Neuronal stem cell (in vitro differentiated cells): Measurements from ENCODE around the gene CD58.

ENCODE experiments used
- DNase-seq: peaks from one replicate; pipeline ENCODE4 v3.0.0-alpha.2; 2013; ENCODE audit warnings: low spot score
- H2AFZ ChIP-seq: one replicate; pipeline ENCODE4 v1.6.1; 2013; ENCODE audit warnings: mild to moderate bottlenecking, low read length, inconsistent platforms
- H2AK5ac ChIP-seq: 2 replicates; pipeline ENCODE4 v1.6.1; 2013; ENCODE audit warnings: low read depth, mild to moderate bottlenecking, inconsistent platforms, low read length, moderate library complexity, mixed read lengths
- H2BK120ac ChIP-seq: 2 replicates; pipeline ENCODE4 v1.6.1; 2013; ENCODE audit warnings: low read depth, mild to moderate bottlenecking, inconsistent platforms, low read length, moderate library complexity, mixed read lengths
- H2BK12ac ChIP-seq: one replicate; pipeline ENCODE4 v1.6.1; 2013; ENCODE audit warnings: low read length, inconsistent platforms
- H2BK15ac ChIP-seq: 2 replicates; pipeline ENCODE4 v1.6.1; 2013; ENCODE audit warnings: mild to moderate bottlenecking, low read length, inconsistent platforms, mixed read lengths
- H2BK5ac ChIP-seq: one replicate; pipeline ENCODE4 v1.6.1; 2013; ENCODE audit warnings: inconsistent platforms, mild to moderate bottlenecking, low read length, moderate library complexity
- H3K14ac ChIP-seq: one replicate; pipeline ENCODE4 v1.6.1; 2013; ENCODE audit warnings: low read length, inconsistent platforms
- H3K18ac ChIP-seq: 2 replicates; pipeline ENCODE4 v1.6.1; 2013; ENCODE audit warnings: low read length, inconsistent platforms
- H3K23ac ChIP-seq: 2 replicates; pipeline ENCODE4 v1.6.1; 2013; ENCODE audit warnings: low read depth, mild to moderate bottlenecking, mixed read lengths, low read length, inconsistent platforms; ENCODE audit not compliant: poor library complexity
- H3K27ac ChIP-seq: replicated peaks from 3 replicates; pipeline ENCODE4 v1.5.1; 2013; ENCODE audit warnings: low read length, inconsistent platforms
- H3K27me3 ChIP-seq, 3 experiments: 2 replicates each; pipeline ENCODE4 v1.6.1; 2013; ENCODE audit warnings: low read length in 3 of 3, mild to moderate bottlenecking in 2 of 3, inconsistent platforms in 1 of 3, low read depth in 1 of 3, mixed read lengths in 1 of 3, moderate library complexity in 1 of 3; ENCODE audit not compliant: control insufficient read depth in 3 of 3, insufficient read depth in 3 of 3
- H3K36me3 ChIP-seq, 2 donors: replicated peaks in 1 of 2; 2 replicates each; pipeline ENCODE4 v1.6.1; 2013; ENCODE audit warnings: low read length in 2 of 2; ENCODE audit not compliant: control insufficient read depth in 2 of 2, insufficient read depth in 2 of 2
- H3K4ac ChIP-seq: 2 replicates; pipeline ENCODE4 v1.6.1; 2013; ENCODE audit warnings: inconsistent platforms, mild to moderate bottlenecking, low read length, moderate library complexity
- H3K4me1 ChIP-seq, 2 donors: 1 replicate in 1 of 2; 2 replicates in 1 of 2; pipeline ENCODE4 v1.6.1; 2013; ENCODE audit warnings: low read length in 2 of 2, low read depth in 1 of 2; ENCODE audit not compliant: control insufficient read depth in 2 of 2, insufficient read depth in 1 of 2
- H3K4me2 ChIP-seq: one replicate; pipeline ENCODE4 v1.6.1; 2013; ENCODE audit warnings: mild to moderate bottlenecking, low read length, inconsistent platforms; ENCODE audit not compliant: insufficient read depth, poor library complexity, severe bottlenecking
- H3K4me3 ChIP-seq, 2 donors: 2 replicates each; pipeline ENCODE4 v1.5.1; 2013; ENCODE audit warnings: low read length in 2 of 2, mild to moderate bottlenecking in 2 of 2, inconsistent platforms in 1 of 2, moderate library complexity in 1 of 2
- H3K79me1 ChIP-seq: one replicate; pipeline ENCODE4 v1.6.1; 2013; ENCODE audit warnings: low read depth, mild to moderate bottlenecking, inconsistent platforms, low read length, moderate library complexity
- H3K9ac ChIP-seq: one replicate; pipeline ENCODE4 v1.6.1; 2013; ENCODE audit warnings: mild to moderate bottlenecking, low read depth, low read length, inconsistent platforms; ENCODE audit not compliant: poor library complexity
- H3K9me3 ChIP-seq, 2 donors: replicated peaks in 1 of 2; 2 replicates each; pipeline versions ENCODE3 to v1.6.1; 2013; ENCODE audit warnings: low read length in 2 of 2, mild to moderate bottlenecking in 2 of 2, inconsistent platforms in 1 of 2, low read depth in 1 of 2, mixed read lengths in 1 of 2, moderate library complexity in 1 of 2; ENCODE audit not compliant: control insufficient read depth in 2 of 2, insufficient read depth in 1 of 2
- H4K8ac ChIP-seq: one replicate; pipeline ENCODE4 v1.6.1; 2013; ENCODE audit warnings: low read depth, mild to moderate bottlenecking, inconsistent platforms, low read length, moderate library complexity
- H4K91ac ChIP-seq: one replicate; pipeline ENCODE4 v1.6.1; 2013; ENCODE audit warnings: low read length, low read depth, mild to moderate bottlenecking, inconsistent platforms; ENCODE audit not compliant: poor library complexity
- WGBS, 2 donors: extraction: QIAGEN DNeasy Blood & Tissue Kit; methylation state at CpG; one replicate each; pipeline ENCODE4 v1.1.7; 2013; ENCODE audit warnings: missing lambda C conversion rate in 2 of 2, mixed read lengths in 1 of 2; ENCODE audit not compliant: insufficient read length in 2 of 2, insufficient replicate concordance in 1 of 2; ENCODE audit errors: extremely low coverage in 2 of 2; 5-methylcytosine and 5-hydroxymethylcytosine counted together

The CD58 gene

DNA sequence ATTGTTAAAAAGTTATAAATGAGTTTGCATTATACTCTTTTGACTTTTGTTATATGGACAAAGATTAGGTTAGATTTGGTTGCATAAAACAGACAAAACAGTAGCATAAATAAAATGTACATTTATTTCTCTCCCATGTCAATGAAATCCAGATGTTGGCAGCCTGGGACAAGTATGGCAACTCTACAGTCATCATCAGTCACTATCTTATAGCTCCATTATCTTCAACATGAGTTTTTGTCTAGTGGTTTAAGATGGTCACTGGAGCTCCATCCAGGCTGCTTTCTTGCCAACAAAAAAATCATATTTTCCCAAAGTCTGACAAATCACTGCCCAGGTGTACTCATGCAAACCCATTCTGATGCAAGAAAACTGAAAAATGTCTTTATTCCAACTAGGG, 83.8 kb downstream of the CD58 start:
- no peak for DNase-seq
- Histone ChIP-seq H3K27ac (no peak overlapping the region), H3K23ac (no peak overlapping the region), H3K79me1 (no peaks in the 10 kb centered on the region), H3K4ac (no peak overlapping the region), H3K9me3 (no peaks in the 10 kb centered on the region), H2AFZ (no peak overlapping the region), H3K4me1 (peaks cover 2 to 11% of the 10 kb centered on the region in 2 donors), H3K27me3 (peaks cover 0 to 15% (median 0%) of the 10 kb centered on the region in 3 experiments), H3K4me3 (no peak overlapping the region), H3K36me3 (no peaks in the 10 kb centered on the region), H2AK5ac (no peak overlapping the region), H3K14ac (no peak overlapping the region), H3K18ac (no peak overlapping the region), H4K91ac (no peak overlapping the region), H2BK15ac (no peak overlapping the region), H2BK5ac (no peak overlapping the region), H3K9ac (no peak overlapping the region), H3K4me2 (no peak overlapping the region), H2BK120ac (no peak overlapping the region), H2BK12ac (no peak overlapping the region), H4K8ac (no peak overlapping the region)

DNA sequence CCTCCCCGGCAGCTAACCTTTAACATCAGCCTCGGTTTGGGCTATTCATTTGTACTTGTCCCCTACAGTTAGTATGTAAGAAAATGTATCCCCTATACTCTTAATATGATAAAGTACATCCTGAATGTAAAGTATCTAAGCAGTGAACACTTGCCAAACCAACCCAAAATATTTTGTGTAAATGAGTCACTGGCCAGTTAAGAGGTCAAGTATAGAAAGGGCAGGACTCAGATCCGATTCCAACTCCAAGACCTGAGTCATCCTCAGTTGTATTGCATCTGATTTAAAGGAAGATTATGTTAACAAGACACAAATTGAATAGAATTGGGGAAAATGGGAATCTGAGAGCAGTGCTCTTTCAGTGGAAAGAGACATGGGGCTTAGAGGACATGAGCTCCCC, 84.4 kb downstream of the CD58 start:
- DNase-seq: no peak

DNA sequence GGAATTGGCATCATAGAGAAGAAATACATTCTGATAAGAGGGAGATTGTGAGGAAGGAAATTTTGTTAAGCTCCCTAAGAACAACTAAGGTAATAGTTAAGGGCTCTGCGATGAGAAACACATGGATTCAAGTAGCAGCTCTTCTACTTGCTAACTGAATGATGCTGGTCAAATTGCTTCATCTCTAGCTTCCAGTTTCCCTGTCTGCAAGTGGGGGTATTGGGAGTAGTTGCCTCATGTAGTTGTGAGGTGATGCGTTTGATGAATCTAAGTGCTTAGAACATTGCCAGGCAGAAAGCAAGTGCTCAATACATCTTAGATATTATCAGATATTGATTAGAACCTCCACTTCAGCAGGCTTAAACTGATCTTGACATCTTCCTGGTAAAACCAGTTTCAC, 84.8 kb downstream of the CD58 start:
- Histone ChIP-seq H2BK120ac (no peak overlapping the region), H3K4me3 (no peak overlapping the region), H3K14ac (no peak overlapping the region), H3K9ac (no peak overlapping the region), H3K9me3 (no peaks in the 10 kb centered on the region), H2BK15ac (no peak overlapping the region), H3K18ac (no peak overlapping the region), H4K8ac (no peak overlapping the region), H3K4me1 (peaks cover 2 to 11% of the 10 kb centered on the region in 2 donors), H3K23ac (no peak overlapping the region), H3K4ac (no peak overlapping the region), H3K79me1 (no peaks in the 10 kb centered on the region), H2BK12ac (no peak overlapping the region), H2AFZ (no peak overlapping the region), H3K27me3 (peaks cover 0 to 15% (median 0%) of the 10 kb centered on the region in 3 experiments), H2BK5ac (no peak overlapping the region), H3K4me2 (no peak overlapping the region), H2AK5ac (no peak overlapping the region), H4K91ac (no peak overlapping the region), H3K27ac (no peak overlapping the region), H3K36me3 (no peaks in the 10 kb centered on the region)
- DNase-seq: no peak
- WGBS, 2 donors: no CpG with 5 or more reads among the region's 2 CpGs

More for the DNA sequence above, 84.4 kb downstream of the CD58 start:
- H3K4ac ChIP-seq: no peak overlapping the region
- H3K9ac ChIP-seq: no peak overlapping the region
- H3K36me3 ChIP-seq: no peaks in the 10 kb centered on the region
- no peak overlapping the region for H3K14ac ChIP-seq
- no peak overlapping the region for H2BK5ac ChIP-seq
- no peak overlapping the region for H2BK120ac ChIP-seq
- H3K27ac ChIP-seq: no peak overlapping the region
- H3K4me2 ChIP-seq: no peak overlapping the region
- peaks cover 2 to 11% of the 10 kb centered on the region in 2 donors for H3K4me1 ChIP-seq
- no peaks in the 10 kb centered on the region for H3K79me1 ChIP-seq
- H3K27me3 ChIP-seq: peaks cover 0 to 15% (median 0%) of the 10 kb centered on the region in 3 experiments
- no peak overlapping the region for H3K23ac ChIP-seq
- H4K91ac ChIP-seq: no peak overlapping the region
- no CpG with 5 or more reads among the region's 3 CpGs for WGBS, 2 donors
- H4K8ac ChIP-seq: no peak overlapping the region
- H2BK15ac ChIP-seq: no peak overlapping the region
- no peaks in the 10 kb centered on the region for H3K9me3 ChIP-seq
- no peak overlapping the region for H3K18ac ChIP-seq
- no peak overlapping the region for H3K4me3 ChIP-seq
- no peak overlapping the region for H2BK12ac ChIP-seq
- no peak overlapping the region for H2AK5ac ChIP-seq
- H2AFZ ChIP-seq: no peak overlapping the region

DNA sequence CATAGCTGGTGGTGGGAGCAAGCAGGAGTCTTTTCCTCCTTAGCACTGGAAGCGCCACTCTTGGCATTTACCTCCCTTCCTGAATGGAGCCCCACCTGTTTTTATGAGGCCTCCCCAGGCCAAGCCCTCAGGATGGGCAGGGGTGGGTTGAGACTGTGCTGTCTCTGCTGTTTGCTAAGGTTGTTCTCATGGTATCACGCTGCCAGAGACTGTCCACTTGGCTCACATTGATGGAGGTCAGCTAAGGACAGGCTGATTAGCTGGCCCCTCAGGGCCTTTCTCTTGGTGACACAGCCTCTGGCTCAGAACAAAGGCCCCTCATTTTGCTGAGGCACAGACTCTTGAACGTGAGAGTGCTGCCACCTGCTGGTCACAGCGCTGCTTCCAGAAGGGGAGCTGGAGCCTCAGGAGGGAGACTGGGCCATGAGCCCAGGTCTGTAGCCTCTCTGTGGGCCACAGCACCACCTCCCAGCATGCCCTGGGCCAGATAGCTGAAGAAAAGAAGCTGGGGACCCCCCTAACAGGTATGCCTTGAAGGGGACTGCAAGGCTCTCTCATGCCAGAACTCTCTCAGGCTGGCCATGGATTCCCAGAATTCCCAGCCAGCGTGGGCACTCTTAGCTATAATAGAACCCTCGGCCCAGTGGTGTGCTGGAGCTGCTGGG, 85.6 kb downstream of the CD58 start:
- Histone ChIP-seq H4K8ac (no peak overlapping the region), H3K4me3 (no peak overlapping the region), H2AK5ac (no peak overlapping the region), H3K27me3 (peaks cover 0 to 13% (median 0%) of the 10 kb centered on the region in 3 experiments), H3K27ac (no peak overlapping the region), H2BK15ac (peak overlapping the region; percentile 34), H4K91ac (no peak overlapping the region), H3K9ac (no peak overlapping the region), H3K14ac (no peak overlapping the region), H3K9me3 (no peaks in the 10 kb centered on the region), H3K4me2 (no peak overlapping the region), H2BK5ac (no peak overlapping the region), H3K23ac (no peak overlapping the region), H3K79me1 (no peaks in the 10 kb centered on the region), H2BK12ac (no peak overlapping the region), H3K18ac (peak overlapping the region; percentile 0), H3K4ac (no peak overlapping the region), H3K4me1 (peaks cover 2 to 11% of the 10 kb centered on the region in 2 donors), H3K36me3 (no peaks in the 10 kb centered on the region), H2BK120ac (no peak overlapping the region), H2AFZ (peak overlapping the region; percentile 84)
- peak; percentile 91 for DNase-seq
- WGBS, 2 donors: no CpG with 5 or more reads among the region's 6 CpGs
